Activated CD8-positive, alpha-beta memory T cell treated with anti-CD3 and anti-CD28 coated beads, Interleukin-2, amount 10 ng/mL, durations not matched to agents 7 days and 5 days (primary cell): ENCODE results near the gene BOC. TPM values are rescaled to one million over a fixed set of nuclear protein-coding genes. Genes with fewer than 3 reads are reported as not detected.

ENCODE experiments used
- ATAC-seq: fragments of 150-1000 bp; cut with Tn5 transposase; one replicate; pipeline ENCODE4 v1.10.0; 2021; ENCODE audit warnings: moderate library complexity
- CTCF ChIA-PET: fragments of 350-600 bp; sonication (Branson Sonifier 250); formaldehyde crosslinking; loops from one replicate; lab custom pipeline; 2021; ENCODE audit warnings: antibody characterized with exemption; lab: Charles Lee
- DNase-seq: peaks from one replicate; pipeline ENCODE4 v3.0.0-alpha.2; 2020
- H3K27ac Mint-ChIP-seq: one replicate; pipeline ENCODE4 v1.8.0; 2021; ENCODE audit warnings: mild to moderate bottlenecking, mixed read lengths
- H3K27me3 Mint-ChIP-seq: one replicate; pipeline ENCODE4 v1.8.0; 2021; ENCODE audit warnings: mixed read lengths
- H3K36me3 Mint-ChIP-seq: one replicate; pipeline ENCODE4 v1.8.0; 2021; ENCODE audit warnings: mild to moderate bottlenecking, mixed read lengths
- H3K4me1 Mint-ChIP-seq: one replicate; pipeline ENCODE4 v1.8.0; 2021; ENCODE audit warnings: mixed read lengths
- H3K4me3 Mint-ChIP-seq: one replicate; pipeline ENCODE4 v1.8.0; 2021; ENCODE audit warnings: mild to moderate bottlenecking, moderate library complexity, mixed read lengths
- H3K9me3 Mint-ChIP-seq: one replicate; pipeline ENCODE4 v1.8.0; 2022; ENCODE audit warnings: low read depth, mixed read lengths
- total RNA-seq, 2 experiments: library from RNA; stranded (reverse); gene quantifications; one replicate each; pipeline ENCODE4 v1.2.3, GENCODE V29; 2021

The BOC gene
- total RNA-seq, 2 experiments from 2014 or later: not detected

GRCh38 chr3:113287111-113287802 is 75.9 kb downstream of the BOC start:
- Mint-ChIP-seq H3K4me1 (no peaks in the 10 kb centered on the region), H3K9me3 (no peaks in the 10 kb centered on the region), H3K4me3 (no peak overlapping the region), H3K36me3 (no peaks in the 10 kb centered on the region), H3K27me3 (no peaks in the 10 kb centered on the region), H3K27ac (no peak overlapping the region)
- DNase-seq (no peak), ATAC-seq (no peak)
- CTCF ChIA-PET: interaction anchor here (1.2 to 4.2 kb wide), 8 partner anchors 11 to 291 kb away, joined by 3 to 22 read pairs (median 10); no protein-coding TSS in a partner anchor

- Mint-ChIP-seq H3K27ac (no peak overlapping the region), H3K9me3 (no peaks in the 10 kb centered on the region), H3K27me3 (no peaks in the 10 kb centered on the region), H3K4me3 (no peak overlapping the region), H3K36me3 (no peaks in the 10 kb centered on the region), H3K4me1 (no peaks in the 10 kb centered on the region)
- ATAC-seq: no peak
- DNase-seq: peak; percentile 56
- CTCF ChIA-PET: interaction anchor here (0.6 to 4.2 kb wide), 28 partner anchors 11 to 706 kb away, joined by 3 to 22 read pairs (median 4); no protein-coding TSS in a partner anchor
Observed at GRCh38 chr3:113287803-113288648, 76.7 kb downstream of the BOC start.

- CTCF ChIA-PET: interaction anchor here (0.7 to 4.2 kb wide), 25 partner anchors 10 to 707 kb away, joined by 3 to 22 read pairs (median 4); no protein-coding TSS in a partner anchor
- ATAC-seq (no peak), DNase-seq (no peak)
- Mint-ChIP-seq H3K9me3 (no peaks in the 10 kb centered on the region), H3K27me3 (no peaks in the 10 kb centered on the region), H3K4me1 (no peaks in the 10 kb centered on the region), H3K27ac (no peak overlapping the region), H3K4me3 (no peak overlapping the region), H3K36me3 (no peaks in the 10 kb centered on the region)
Observed at GRCh38 chr3:113288881-113289280, 77.5 kb downstream of the BOC start.

- H3K36me3 Mint-ChIP-seq: no peaks in the 10 kb centered on the region
- H3K9me3 Mint-ChIP-seq: no peaks in the 10 kb centered on the region
- CTCF ChIA-PET: interaction anchor here (1.6 kb wide), 1 partner anchor 240 kb away, joined by 3 read pairs; no protein-coding TSS in a partner anchor
- H3K4me3 Mint-ChIP-seq: no peak overlapping the region
- no peak for ATAC-seq
- H3K4me1 Mint-ChIP-seq: no peaks in the 10 kb centered on the region
- H3K27ac Mint-ChIP-seq: no peak overlapping the region
- no peak for DNase-seq
- no peaks in the 10 kb centered on the region for H3K27me3 Mint-ChIP-seq
Observed at GRCh38 chr3:113291572-113291971, 80.2 kb downstream of the BOC start.

GRCh38 chr3:113292933-113293332 is 81.6 kb downstream of the BOC start:
- CTCF ChIA-PET: no interaction called here
- no peak overlapping the region for H3K4me3 Mint-ChIP-seq
- ATAC-seq: no peak
- H3K9me3 Mint-ChIP-seq: no peaks in the 10 kb centered on the region
- no peak overlapping the region for H3K27ac Mint-ChIP-seq
- DNase-seq: no peak
- H3K27me3 Mint-ChIP-seq: no peaks in the 10 kb centered on the region
- no peaks in the 10 kb centered on the region for H3K4me1 Mint-ChIP-seq
- H3K36me3 Mint-ChIP-seq: no peaks in the 10 kb centered on the region

- no peak overlapping the region for H3K4me3 Mint-ChIP-seq
- H3K9me3 Mint-ChIP-seq: no peaks in the 10 kb centered on the region
- H3K4me1 Mint-ChIP-seq: no peaks in the 10 kb centered on the region
- H3K27ac Mint-ChIP-seq: no peak overlapping the region
- DNase-seq: no peak
- no peak for ATAC-seq
- no peaks in the 10 kb centered on the region for H3K27me3 Mint-ChIP-seq
- CTCF ChIA-PET: no interaction called here
- no peaks in the 10 kb centered on the region for H3K36me3 Mint-ChIP-seq
Observed at GRCh38 chr3:113293348-113293747, 82.0 kb downstream of the BOC start.

- H3K4me1 Mint-ChIP-seq: no peaks in the 10 kb centered on the region
- no peak overlapping the region for H3K27ac Mint-ChIP-seq
- H3K4me3 Mint-ChIP-seq: no peak overlapping the region
- H3K27me3 Mint-ChIP-seq: no peaks in the 10 kb centered on the region
- CTCF ChIA-PET: interaction anchor here (1.8 kb wide), 1 partner anchor 261 kb away, joined by 6 read pairs; no protein-coding TSS in a partner anchor
- ATAC-seq (no peak), DNase-seq (no peak)
- H3K9me3 Mint-ChIP-seq: no peaks in the 10 kb centered on the region
- H3K36me3 Mint-ChIP-seq: no peaks in the 10 kb centered on the region
Observed at GRCh38 chr3:113295463-113295862, 84.1 kb downstream of the BOC start.

- no peak overlapping the region for H3K27ac Mint-ChIP-seq
- CTCF ChIA-PET: no interaction called here
Observed at GRCh38 chr3:113297287-113297686, 85.9 kb downstream of the BOC start.

GRCh38 chr3:113297841-113298240 is 86.5 kb downstream of the BOC start:
- Mint-ChIP-seq H3K9me3 (no peaks in the 10 kb centered on the region), H3K4me1 (no peaks in the 10 kb centered on the region), H3K36me3 (no peaks in the 10 kb centered on the region), H3K27ac (no peak overlapping the region), H3K27me3 (no peaks in the 10 kb centered on the region), H3K4me3 (no peak overlapping the region)
- DNase-seq (no peak), ATAC-seq (no peak)
- CTCF ChIA-PET: interaction anchor here (2.3 kb wide), 1 partner anchor 10 kb away, joined by 7 read pairs; no protein-coding TSS in a partner anchor

More at GRCh38 chr3:113297287-113297686, 85.9 kb downstream of the BOC start:
- Mint-ChIP-seq H3K4me1 (no peaks in the 10 kb centered on the region), H3K27me3 (no peaks in the 10 kb centered on the region), H3K4me3 (no peak overlapping the region), H3K9me3 (no peaks in the 10 kb centered on the region), H3K36me3 (no peaks in the 10 kb centered on the region)
- DNase-seq: no peak
- ATAC-seq: no peak

- no peak for DNase-seq
- CTCF ChIA-PET: no interaction called here
- H3K9me3 Mint-ChIP-seq: no peaks in the 10 kb centered on the region
- H3K4me3 Mint-ChIP-seq: no peak overlapping the region
- H3K27ac Mint-ChIP-seq: no peak overlapping the region
- no peak for ATAC-seq
- no peaks in the 10 kb centered on the region for H3K27me3 Mint-ChIP-seq
- H3K36me3 Mint-ChIP-seq: no peaks in the 10 kb centered on the region
- no peaks in the 10 kb centered on the region for H3K4me1 Mint-ChIP-seq
Observed at GRCh38 chr3:113300596-113300995, 89.2 kb downstream of the BOC start.

GRCh38 chr3:113304102-113304501 is 92.7 kb downstream of the BOC start:
- Mint-ChIP-seq H3K9me3 (no peaks in the 10 kb centered on the region), H3K27me3 (no peaks in the 10 kb centered on the region), H3K27ac (no peak overlapping the region), H3K4me1 (no peaks in the 10 kb centered on the region), H3K36me3 (peaks cover 1% of the 10 kb centered on the region), H3K4me3 (no peak overlapping the region)
- CTCF ChIA-PET: no interaction called here
- DNase-seq (no peak), ATAC-seq (no peak)

GRCh38 chr3:113304856-113305540 is 93.6 kb downstream of the BOC start:
- no peak overlapping the region for H3K27ac Mint-ChIP-seq
- no peaks in the 10 kb centered on the region for H3K9me3 Mint-ChIP-seq
- no peaks in the 10 kb centered on the region for H3K27me3 Mint-ChIP-seq
- no peak for ATAC-seq
- H3K36me3 Mint-ChIP-seq: peaks cover 1% of the 10 kb centered on the region
- no peak overlapping the region for H3K4me3 Mint-ChIP-seq
- CTCF ChIA-PET: no interaction called here
- no peak for DNase-seq
- H3K4me1 Mint-ChIP-seq: no peaks in the 10 kb centered on the region

GRCh38 chr3:113310960-113311359 is 99.6 kb downstream of the BOC start:
- ATAC-seq (no peak), DNase-seq (no peak)
- H3K27me3 Mint-ChIP-seq: no peaks in the 10 kb centered on the region
- no peak overlapping the region for H3K27ac Mint-ChIP-seq
- H3K4me1 Mint-ChIP-seq: no peaks in the 10 kb centered on the region
- H3K9me3 Mint-ChIP-seq: peaks cover 14% of the 10 kb centered on the region
- no peak overlapping the region for H3K4me3 Mint-ChIP-seq
- CTCF ChIA-PET: no interaction called here
- peaks cover 27% of the 10 kb centered on the region for H3K36me3 Mint-ChIP-seq
